Hematopoietic multipotent progenitor cell (in vitro differentiated cells): Measurements from ENCODE around the gene NMNAT2. TPM values are rescaled to one million over a fixed set of nuclear protein-coding genes. Genes with fewer than 3 reads are reported as not detected.

ENCODE experiments used
- DNase-seq, 3 donors: peaks; one replicate each; pipeline ENCODE4 v3.0.0-alpha.2; 2011 to 2015; ENCODE audit warnings: low read depth in 2 of 3, low spot score in 2 of 3
- total RNA-seq: library from RNA; depleted of rRNA; stranded (reverse); fragments of >200 nt; gene quantifications from one replicate; pipeline ENCODE4 v1.2.3, GENCODE V29; 2012

Gene NMNAT2
- total RNA-seq, 1 donor = under 0.01 TPM

DNA sequence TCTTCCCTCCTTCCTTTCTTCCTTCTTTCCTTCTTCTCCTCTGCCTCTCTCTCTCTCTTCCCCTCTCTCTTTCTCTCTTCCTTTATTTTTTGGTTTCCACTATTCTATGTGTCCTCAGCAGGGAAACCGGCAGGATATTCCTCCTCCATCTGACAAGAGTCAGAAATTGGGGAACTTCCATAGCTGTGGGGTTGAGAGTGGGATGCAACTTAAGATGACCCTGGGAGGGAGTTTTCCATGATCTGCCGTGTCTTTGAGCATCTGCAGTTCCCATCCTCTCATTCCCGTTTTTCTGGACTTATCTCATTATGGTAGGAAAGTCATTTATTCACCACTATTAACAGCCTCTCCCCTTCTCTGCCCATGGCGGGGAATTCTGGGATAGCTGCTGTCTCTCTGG is 98.6 kb downstream of the NMNAT2 start:
- DNase-seq = no peak

DNA sequence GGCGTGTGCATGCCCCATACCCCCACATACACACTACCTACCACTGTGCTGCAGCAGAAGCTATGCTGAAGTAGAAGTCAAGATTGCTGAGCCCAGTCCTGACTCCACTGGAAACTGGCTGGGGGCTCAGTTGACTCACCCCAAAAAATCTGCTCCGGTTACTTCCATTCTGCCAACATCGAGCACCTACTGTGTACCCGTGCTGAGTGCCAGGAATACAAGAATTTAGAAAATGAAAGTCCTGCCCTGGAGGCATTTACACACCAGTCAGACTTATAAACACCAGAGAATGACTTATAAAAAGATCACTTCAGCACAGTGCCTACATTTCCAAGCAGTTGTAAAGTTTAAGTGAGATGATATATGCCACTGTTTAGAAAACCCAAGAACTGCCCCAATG is 99.1 kb downstream of the NMNAT2 start:
- no peak for DNase-seq

- DNase-seq = no peak
Measured at GRCh38 chr1:183318433-183318832, 99.7 kb downstream of the NMNAT2 start.

GRCh38 chr1:183315991-183316758 is 102.0 kb downstream of the NMNAT2 start:
- no peak for DNase-seq

- no peak for DNase-seq
Measured at GRCh38 chr1:183313063-183313462, 105.1 kb downstream of the NMNAT2 start.

DNA sequence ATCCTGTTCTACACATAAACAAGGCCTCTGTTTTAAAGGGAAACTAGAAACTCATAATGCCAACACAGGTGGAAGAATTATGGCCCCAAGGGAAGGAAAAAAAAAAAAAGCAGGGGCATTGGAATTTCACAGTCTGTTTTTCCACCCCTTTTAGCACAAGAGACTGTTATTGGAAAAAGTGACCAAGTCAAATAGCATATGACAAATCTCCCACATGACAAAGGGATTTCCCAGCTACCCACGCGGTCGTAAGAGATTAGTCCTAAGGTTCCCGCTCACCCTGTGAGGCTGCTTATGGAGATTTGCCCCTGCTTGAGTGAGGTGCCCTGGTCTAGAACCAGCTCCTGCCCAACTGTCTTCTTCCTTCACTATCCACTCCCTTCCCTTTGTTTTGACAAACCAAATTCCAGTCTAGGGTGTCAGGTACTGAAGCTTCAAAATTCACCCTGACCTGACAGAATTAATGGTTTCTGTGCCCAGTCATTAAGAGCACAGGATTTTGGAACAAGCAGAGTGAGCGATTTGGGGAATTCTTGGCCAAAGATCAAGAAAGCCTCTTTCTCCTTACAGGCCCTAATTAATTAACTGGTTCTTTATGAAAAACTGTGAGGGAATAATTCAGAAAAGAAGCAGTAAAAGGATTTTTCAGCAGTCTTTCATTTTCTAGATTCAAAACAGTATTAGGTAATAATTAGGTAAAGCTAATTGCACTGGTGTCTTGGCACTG is 107.3 kb downstream of the NMNAT2 start:
- no peak for DNase-seq

- no peak for DNase-seq
Measured at GRCh38 chr1:183308719-183309118, 109.5 kb downstream of the NMNAT2 start.

GRCh38 chr1:183306317-183307042 is 111.7 kb downstream of the NMNAT2 start:
- peak in 1 of 3 donors; percentile 9 for DNase-seq

GRCh38 chr1:183304440-183305107 is 113.6 kb downstream of the NMNAT2 start:
- no peak for DNase-seq

- DNase-seq = no peak
Measured at GRCh38 chr1:183303901-183304300, 114.3 kb downstream of the NMNAT2 start.

DNA sequence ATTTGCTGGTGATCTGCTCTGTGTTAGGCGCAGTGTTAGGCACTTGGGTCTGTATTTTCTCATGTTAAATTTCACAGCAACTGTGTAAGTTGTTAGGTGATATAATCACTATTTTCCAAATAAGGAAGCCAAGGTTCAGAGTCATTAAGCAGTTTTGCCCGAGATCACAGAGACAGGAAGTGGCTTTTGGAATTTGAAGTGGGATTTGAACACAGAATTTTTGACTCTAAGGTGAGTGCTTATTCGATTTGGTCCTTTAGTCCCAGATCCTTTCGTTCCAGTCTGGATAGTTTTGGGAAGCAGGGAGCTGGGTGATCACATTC is 114.9 kb downstream of the NMNAT2 start:
- DNase-seq = no peak

GRCh38 chr1:183302452-183303322 is 115.5 kb downstream of the NMNAT2 start:
- DNase-seq = no peak

- no peak for DNase-seq
Measured at GRCh38 chr1:183301239-183301638, 116.9 kb downstream of the NMNAT2 start.

DNA sequence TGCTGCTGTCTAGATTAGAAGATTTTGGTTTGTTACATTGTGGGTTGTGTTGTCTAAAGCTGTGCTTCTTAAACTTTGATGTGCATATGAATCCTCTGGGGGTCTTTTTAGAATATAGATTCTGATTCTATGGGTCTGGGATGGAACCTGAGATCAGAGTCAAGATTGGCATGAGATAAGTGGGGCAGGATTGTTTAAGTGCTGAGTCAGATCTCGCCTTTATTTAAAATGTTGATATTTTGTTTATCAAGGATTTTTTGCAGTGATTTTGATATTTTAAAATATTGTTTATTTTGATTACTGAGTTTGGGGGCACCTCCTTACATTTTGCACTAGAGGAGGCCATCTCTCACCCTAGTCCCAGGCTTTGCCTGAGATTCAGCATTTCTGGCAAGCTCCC is 117.4 kb downstream of the NMNAT2 start:
- no peak for DNase-seq

- DNase-seq = no peak
Measured at GRCh38 chr1:183300395-183300794, 117.8 kb downstream of the NMNAT2 start.

DNA sequence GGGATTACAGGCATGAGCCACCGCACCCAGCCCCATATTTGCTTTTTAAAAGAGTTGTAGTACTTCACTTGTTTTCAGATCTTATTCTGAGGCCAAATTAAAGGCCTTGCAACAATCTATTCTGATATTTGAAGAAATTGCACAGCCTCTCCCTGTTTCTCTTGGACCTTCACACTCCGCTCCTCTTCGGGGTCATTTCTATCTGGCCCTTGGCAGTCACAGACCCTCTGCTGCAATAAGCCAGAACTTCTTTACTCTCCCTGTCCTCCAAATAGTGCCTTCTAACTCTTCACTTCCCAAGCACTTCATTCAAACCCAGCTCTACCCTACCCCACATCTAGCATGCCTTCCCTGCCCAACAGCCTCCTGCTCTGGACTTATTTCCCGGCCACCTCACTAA is 121.4 kb downstream of the NMNAT2 start:
- no peak for DNase-seq

- DNase-seq = no peak
Measured at GRCh38 chr1:183295521-183295920, 122.7 kb downstream of the NMNAT2 start.

- DNase-seq = no peak
Measured at GRCh38 chr1:183293876-183294275, 124.3 kb downstream of the NMNAT2 start.

GRCh38 chr1:183293241-183293640 is 124.9 kb downstream of the NMNAT2 start:
- DNase-seq = no peak

GRCh38 chr1:183291802-183292514 is 126.2 kb downstream of the NMNAT2 start:
- no peak for DNase-seq
